K562 (cell line): Measurements from ENCODE around the gene GCNT4. TPM values are rescaled to one million over a fixed set of nuclear protein-coding genes. Genes with fewer than 3 reads are reported as not detected.

Experiments
- ARID3A ChIP-seq: IDR thresholded peaks from 2 replicates; pipeline ENCODE4 v1.6.1; 2012; ENCODE audit warnings: low read depth, low read length, improper control_type of control experiment, borderline replicate concordance
- FOXP1 ChIP-seq: sonication (generic); formaldehyde crosslinking; IDR thresholded peaks from 2 replicates; pipeline ENCODE4 v1.8.0; 2022; ENCODE audit warnings: mild to moderate bottlenecking, missing genetic modification reagents
- MTA3 ChIP-seq: fragments of 450-650 bp; formaldehyde crosslinking; IDR thresholded peaks from 2 replicates; pipeline ENCODE4 v1.6.1; 2017; ENCODE audit warnings: mild to moderate bottlenecking, borderline replicate concordance
- NR2C1 ChIP-seq, 2 experiments: fragments of 450-650 bp; IDR thresholded peaks; 2 replicates each; pipeline ENCODE4 v1.6.1; 2017; ENCODE audit warnings: mild to moderate bottlenecking in 2 of 2, antibody characterized with exemption in 1 of 2, inconsistent platforms in 1 of 2, missing compliant biosample characterization in 1 of 2, missing genetic modification characterization in 1 of 2
- RBBP5 ChIP-seq: fragments of 200-600 bp; sonication (generic); IDR thresholded peaks from 2 replicates; pipeline ENCODE4 v1.6.1; 2012; ENCODE audit warnings: borderline replicate concordance, mild to moderate bottlenecking, low read length, control low read depth, inconsistent platforms; ENCODE audit not compliant: insufficient read depth, poor library complexity, severe bottlenecking
- ZNF740 ChIP-seq, 3 experiments: fragments of 200-800 bp in 1 of 3; sonication (Bioruptor generic) in 1 of 3; sonication (generic) in 1 of 3; formaldehyde crosslinking in 1 of 3; IDR thresholded peaks; 2 replicates each; pipeline versions ENCODE4 v1.6.1 to v1.8.0; 2016 to 2022; ENCODE audit warnings: mild to moderate bottlenecking in 2 of 3, missing compliant biosample characterization in 2 of 3, missing genetic modification characterization in 2 of 3, missing genetic modification reagents in 1 of 3
- polyA plus RNA-seq, 8 experiments: library from polyadenylated mRNA; depleted of rRNA in 4 of 8; stranded (reverse) in 5 of 8; unstranded in 3 of 8; fragments of >200 nt; fragmentation: Nextera tagmentation in 2 of 8; fragmentation: Illumina TruSeq in 1 of 8; extraction: Ambion mirVana in 2 of 8; extraction: Trizol in 1 of 8; gene quantifications; 2 replicates each; pipeline versions ENCODE4 v1.2.1 to v1.2.3, GENCODE V29; 2011 to 2014; ENCODE audit warnings: inconsistent platforms in 1 of 8, missing spikeins in 1 of 8
- total RNA-seq, 7 experiments: library from RNA; depleted of rRNA in 6 of 7; stranded (reverse); fragments of >200 nt in 6 of 7; fragmentation: Illumina TruSeq in 2 of 7; extraction: Trizol in 2 of 7; gene quantifications; 2 replicates each; pipeline versions ENCODE4 v1.2.1 to v1.2.3, GENCODE V29; 2011 to 2021; ENCODE audit warnings: low replicate concordance in 1 of 7

The GCNT4 gene
- total and polyA plus RNA-seq, 9 of the 15 experiments (the other 6 are each of a cell fraction or from before 2014, with no cell fraction given), result 0.01 TPM; not detected in 8

- no peak for TF ChIP-seq MTA3
- TF ChIP-seq RBBP5, result no peak
- TF ChIP-seq FOXP1, result no peak
- TF ChIP-seq ZNF740 (CRISPR knock-in tag; IDR thresholded peaks at IDR 0.05), result no peak
- no peak for TF ChIP-seq ZNF740 (tag; IDR thresholded peaks at IDR 0.05)
- no peak for TF ChIP-seq ARID3A
- no peak for TF ChIP-seq NR2C1 (IDR thresholded peaks at IDR 0.05)
- TF ChIP-seq NR2C1 (tag; IDR thresholded peaks at IDR 0.05), result no peak
Observed at GRCh38 chr5:75059912-75060545, 7.7 kb upstream of the GCNT4 start (continued).
